Activated CD4-positive, CD25-positive, alpha-beta regulatory T cell treated with anti-CD3 and anti-CD28 coated beads, Interleukin-2, amount 50 U/mL, for 72 hours (primary cell): ENCODE data around the gene DCN.

Experiments
- DNase-seq: peaks from one replicate; pipeline ENCODE4 v3.0.0; 2021

Gene DCN

DNA sequence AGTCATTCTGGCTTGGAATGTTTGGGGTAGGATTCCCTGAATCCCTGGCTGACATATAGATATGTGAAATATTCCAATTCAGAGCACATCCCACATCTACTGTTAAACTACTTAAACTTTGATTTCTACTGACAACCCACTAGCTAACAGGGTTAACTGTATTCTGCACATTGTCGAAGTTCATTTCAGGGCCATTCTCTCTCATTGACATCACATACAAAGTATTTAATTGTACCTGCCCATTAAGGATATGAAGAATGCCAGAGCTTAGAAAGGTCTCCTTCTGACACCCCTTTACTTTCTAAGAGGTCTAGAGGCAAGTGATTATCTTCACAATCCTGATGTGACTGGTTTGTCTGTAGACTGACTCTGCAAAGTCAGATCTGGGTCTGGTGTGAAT is 2.8 kb upstream of the DCN start:
- no peak for DNase-seq

DNA sequence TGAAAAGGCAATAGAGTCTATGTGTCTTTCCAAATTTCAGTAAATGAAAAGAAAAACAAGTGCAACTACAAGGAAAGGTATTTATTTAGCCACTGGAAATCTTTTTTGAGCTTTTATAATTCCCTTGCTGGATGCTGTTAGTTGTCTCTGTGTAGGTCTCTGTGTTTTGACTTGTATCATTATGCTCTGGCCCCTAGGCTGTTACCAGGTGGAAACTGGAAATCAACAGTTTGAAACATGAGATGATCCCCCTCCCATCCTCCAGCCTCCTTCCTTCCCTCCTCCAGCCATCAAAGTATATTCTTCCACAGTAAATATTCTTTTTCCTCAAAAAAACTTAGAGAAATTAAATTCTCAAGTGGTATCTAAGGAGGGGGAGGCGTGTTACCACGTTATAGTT is 934 bp upstream of the DCN start:
- DNase-seq = no peak

DNA sequence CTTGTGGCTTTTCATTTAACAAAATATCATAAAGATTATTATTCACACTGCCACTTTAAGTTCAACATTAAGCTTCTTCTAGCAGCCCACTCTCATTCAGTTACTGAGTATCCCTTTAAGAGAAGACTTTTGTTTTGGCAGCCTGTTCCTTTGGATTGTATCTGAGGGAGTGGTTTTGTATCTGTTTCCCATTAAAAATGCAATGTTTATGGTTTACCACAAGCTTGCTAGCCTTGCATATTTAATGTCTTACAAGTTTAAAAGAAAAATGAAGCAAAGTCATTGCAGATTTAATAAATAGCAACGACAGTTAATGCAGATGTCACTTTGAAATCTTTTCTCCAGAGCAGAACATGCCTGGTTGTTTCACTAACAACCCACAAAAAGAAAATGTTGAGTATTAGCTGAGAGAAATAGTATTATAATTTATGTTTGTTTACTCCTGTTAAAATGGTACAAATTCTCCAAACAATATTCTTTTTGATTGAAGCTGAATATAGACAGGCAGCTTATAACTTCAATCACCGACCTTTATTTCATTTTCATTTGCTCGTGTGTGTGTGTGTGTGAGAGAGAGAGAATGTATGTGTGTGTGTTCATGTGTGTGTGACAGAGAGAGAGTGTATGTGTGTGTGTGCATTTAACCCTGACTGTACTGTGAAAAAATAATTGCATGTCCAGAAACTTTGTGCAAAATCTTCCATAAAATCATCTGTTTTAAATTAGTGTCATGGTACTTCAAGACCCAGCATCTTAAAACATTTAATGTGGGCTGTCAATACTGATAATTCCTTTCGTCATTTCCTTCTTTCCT is 1.8 kb downstream of the DCN start:
- no peak for DNase-seq

DNA sequence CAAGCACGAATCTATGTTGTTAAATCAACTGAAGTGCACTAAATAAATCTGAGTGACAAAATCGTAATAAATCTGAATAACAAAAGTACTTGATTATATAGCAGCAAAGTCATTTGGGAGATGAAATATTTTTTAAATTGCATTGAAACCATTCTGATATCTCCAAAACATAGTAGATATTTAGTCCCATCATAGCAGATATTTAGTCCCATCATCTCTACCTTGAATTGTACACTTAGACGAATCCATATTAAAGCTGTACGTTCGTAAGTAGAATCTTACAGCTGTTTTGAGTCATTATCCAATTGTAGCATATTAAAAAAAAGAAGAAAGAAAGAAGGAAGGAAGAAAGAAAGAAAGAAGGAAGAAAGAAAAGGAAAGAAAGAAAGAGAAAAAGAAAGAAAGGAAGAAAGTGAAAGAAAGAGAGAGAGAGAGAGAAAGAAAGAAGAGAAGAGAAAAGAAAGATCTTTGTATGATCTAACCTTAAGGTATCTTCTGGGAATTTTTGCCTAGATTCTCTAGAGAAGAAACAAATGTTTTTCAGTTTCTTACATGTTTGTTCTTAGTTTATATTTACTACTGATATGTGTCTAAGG is 2.6 kb downstream of the DCN start:
- no peak for DNase-seq

DNA sequence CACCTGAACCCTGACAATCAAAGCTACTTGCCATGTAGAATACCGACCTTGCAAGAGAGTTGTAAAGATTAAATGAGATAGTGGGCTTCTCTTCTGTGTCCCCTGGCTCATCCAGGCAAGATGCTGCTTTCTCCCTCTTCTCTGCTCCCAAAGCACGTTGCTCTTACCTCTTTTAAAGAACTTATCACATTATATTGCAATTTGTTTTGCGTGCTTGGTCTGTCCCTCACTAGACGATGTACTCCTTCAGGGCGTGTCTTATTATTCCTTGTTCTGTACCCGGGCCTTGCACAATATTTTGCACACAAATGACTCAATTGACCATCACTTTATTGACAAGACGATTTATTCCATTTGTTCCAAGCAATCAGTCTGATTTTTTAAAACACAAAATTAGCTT is 3.3 kb downstream of the DCN start:
- no peak for DNase-seq

DNA sequence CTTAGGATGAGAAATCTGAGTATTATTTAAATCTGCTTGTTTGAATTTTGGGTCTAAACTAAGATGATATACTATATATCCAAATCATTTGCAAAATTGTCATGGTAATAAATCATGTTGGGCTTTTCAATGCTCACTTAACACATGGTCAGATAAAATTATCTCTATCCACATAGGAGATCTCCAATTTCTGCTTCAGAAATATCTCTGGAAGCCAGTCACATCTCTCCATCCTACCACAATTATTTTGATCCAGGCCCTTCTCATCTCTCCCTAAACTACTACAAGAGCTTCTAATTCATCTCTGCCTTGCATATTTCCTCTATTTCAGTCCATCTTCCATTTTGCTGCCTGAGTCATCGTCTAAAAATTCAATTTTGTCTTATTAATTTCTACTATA is 3.8 kb downstream of the DCN start:
- no peak for DNase-seq

DNA sequence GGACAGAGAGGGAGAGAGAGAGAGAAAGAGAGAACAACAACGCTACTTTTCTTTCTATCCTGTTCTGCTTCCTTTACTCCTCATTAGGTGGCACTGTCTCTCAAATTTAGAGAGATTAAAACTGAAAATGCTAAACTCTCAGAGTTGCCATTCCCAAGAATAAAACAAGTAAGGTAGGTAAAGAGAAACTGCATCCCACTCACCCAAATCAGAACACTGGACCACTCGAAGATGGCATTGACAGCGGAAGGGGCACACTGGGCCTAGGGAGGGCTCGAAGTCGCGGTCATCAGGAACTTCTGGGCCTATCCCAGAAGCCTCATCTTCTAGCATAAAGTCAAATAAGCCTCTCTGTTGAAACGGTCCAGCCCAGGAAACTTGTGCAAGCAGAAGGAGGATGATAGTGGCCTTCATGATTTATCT is 4.5 kb downstream of the DCN start:
- DNase-seq = no peak

DNA sequence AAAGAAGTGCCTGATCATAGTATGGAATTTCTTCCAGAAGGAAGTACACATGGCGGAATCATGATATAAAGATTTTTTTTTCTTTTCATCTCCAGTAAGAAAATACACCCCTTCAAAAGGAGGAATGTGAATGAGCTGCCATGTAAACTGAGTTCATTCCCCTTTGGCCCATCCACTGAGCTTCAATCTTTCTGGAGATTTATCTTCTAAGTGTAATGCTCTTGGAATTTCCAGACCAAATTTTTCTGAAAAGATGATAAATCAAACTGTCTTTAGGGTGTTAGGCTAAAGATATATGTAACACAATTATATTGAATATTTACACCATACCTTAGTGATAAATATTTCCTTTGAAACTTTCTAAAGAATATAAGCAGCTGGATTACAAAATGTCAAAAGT is 5.2 kb downstream of the DCN start:
- DNase-seq = no peak

DNA sequence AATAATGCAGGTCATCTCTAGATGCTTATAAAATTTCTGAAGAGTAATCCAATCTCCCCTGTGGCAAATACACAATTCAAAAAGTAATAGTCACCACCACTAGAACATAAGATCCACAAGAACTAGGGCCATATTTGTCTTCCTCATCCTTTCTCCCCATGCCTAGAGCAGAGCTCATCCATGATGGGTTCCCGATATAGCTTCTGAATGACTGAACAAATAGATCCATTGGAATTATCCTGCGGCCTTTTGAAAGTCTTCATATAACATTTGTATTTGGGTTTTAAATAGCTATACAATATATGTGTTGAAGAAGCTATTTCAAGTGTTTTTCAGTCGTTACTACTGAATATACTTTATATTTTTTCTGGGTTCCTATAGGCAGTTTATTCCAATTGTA is 5.7 kb downstream of the DCN start:
- no peak for DNase-seq

DNA sequence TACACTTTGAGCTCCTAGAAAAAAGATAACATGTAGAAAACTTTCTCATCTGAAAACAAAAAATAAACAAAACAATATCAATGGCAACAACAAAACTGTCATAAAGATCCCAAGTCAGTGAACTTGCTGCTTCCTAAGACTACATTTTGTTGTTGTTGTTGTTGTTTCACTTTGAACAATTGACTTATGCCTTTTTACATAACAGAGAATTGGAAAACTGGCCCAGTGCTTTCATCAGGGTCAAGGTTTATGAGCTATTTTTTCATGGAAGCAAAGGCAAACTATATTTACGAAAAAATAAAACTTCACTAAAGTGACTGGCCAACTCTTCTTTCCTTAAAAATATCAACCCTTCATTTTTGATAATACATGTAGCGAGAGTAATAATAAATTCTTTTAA is 6.3 kb downstream of the DCN start:
- DNase-seq = no peak

DNA sequence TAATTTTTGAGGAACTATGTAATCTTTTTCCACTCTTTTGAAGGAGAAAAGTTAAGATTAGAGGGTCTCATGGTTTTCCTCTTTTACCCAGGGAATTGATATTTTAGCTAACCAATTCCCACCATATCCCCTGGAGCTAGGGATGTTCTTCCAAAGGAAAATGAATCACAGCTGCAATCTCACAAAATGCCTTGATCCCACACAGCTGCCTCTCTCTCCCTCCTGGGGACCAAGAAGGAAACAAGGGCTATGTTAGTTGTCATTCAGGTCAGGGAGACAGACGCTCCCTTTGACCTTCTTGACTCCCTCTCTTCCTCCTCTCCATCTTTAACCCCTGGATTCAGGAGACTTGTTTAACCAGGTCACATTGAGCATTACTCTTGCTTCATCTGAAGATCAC is 9.5 kb downstream of the DCN start:
- no peak for DNase-seq

DNA sequence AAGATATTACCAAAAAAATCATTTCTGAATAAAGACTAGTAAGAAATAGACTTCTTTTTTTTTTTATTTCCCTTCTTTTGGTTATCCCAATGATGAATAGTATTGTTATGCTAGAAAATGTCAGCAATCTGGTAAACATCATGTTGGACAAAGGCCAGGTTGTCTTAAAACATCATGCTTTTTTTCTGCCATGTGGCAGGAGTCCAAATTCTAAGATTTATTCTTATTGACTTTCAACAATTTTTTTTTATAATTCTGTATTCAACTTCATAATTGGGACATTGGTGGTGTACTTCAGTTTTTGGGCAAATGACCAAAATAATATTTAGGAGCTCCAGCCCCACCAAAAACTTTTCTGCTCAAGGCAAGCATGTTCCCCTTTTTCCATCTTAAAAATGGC is 10.5 kb downstream of the DCN start:
- no peak for DNase-seq

DNA sequence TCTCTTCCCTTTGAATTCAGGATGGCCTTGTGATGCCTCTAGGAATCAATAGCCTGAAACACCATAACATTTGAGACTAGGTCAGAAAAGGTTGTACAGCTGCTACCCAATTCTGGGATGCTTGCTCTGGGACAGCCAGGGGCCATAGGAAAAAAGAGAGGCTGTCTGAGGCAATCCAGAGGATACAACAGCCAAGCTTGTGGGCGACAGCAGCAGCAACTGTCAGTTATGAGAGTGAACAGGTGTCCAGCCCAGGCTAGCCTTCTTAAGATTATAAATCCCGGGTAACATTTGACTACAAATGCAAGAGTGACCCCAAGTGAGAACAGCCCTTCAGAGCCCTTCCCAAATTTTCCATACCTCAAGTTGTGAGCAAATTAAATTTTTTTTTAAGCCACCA is 11.1 kb downstream of the DCN start:
- no peak for DNase-seq

DNA sequence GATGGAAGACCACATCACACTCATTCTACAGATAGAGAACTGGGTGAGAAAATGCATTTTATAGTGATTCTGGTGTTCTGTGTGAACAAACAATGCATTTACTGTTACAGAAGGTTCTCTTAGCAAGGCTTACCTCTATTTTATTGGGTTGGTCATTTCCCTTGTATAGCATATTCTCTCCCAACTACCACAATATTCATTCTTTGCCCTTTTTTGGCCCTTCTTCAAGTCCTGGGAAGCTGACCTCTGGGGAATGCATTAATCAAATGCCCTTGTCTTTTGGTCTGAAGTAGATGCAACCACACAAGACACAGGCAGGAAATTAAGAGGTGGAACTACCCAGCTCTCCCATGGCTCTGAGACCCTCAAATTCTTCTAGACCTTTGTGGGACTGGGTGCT is 19.5 kb downstream of the DCN start:
- DNase-seq = no peak

DNA sequence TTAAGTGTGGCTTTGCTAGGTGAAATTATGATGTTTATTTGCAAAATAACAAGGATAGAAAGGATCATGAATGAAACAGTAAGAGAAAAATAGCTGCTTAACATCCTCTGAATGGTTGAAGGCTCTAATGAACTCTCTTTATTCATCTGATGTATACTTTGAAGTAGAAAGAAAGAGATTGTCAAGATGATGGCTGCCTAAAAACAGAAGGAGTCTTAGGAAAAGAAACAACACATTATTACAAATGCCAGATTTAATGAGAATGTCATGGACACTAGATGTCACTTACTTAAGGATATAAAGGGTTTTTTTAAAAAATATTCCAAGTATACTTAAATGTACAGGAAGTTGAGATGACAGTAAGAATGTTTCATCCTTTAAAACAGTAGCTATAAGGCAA is 21.6 kb downstream of the DCN start:
- no peak for DNase-seq

DNA sequence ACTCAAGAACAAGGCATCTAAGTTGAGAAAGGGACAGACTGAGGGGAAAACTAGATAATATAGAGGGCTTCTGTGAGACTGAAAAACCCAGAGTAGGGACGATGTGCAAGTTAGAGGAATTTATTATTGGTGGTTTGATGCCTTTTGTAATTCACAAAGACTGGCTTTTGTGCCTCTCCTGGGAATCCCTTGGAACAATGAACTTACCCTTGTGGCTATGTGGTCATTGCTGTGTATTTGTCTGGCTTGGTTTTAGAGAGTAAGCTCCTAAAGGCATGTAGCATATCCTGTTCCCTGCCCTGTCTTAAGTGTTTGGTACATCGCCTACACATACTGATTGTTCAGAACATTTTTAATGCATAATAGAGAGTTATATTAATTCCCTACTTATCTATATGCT is 26.6 kb downstream of the DCN start:
- DNase-seq = no peak

DNA sequence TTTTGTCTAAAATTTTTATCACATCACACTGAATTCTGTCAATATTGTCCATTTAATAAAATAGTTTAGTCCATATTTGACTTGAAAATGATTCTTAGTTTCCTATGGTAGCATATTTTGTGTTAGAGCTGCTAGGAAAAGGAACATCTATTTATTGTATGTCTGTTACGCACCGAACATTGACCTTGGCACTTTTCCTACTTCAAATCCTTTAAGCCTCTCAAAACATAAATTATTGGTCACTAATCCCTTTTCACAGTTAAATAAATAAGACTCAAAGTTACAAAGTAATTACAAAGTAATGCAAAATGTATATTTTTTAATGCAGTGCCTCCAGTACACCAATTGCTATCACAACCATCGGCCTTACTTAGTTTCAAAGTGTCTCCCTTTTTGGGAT is 28.5 kb downstream of the DCN start:
- DNase-seq = no peak

DNA sequence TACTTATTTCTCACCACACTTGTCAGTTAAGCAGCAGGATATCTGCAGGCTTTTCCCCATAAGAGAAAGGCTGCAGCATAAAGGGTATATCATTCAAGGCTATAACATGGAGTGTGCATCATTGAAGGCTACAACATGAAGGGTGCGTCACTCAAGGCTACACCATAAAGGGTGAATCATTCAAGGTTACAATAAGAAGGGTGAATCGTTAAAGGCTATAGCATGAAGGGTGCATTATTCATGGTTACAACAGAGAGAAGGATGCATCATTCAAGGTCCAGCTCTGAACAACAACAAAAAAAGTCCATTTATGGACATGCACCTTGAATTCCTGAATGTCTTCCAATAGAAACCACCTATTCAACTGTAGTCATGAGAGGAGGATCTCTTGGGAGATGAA is 38.6 kb downstream of the DCN start:
- no peak for DNase-seq

DNA sequence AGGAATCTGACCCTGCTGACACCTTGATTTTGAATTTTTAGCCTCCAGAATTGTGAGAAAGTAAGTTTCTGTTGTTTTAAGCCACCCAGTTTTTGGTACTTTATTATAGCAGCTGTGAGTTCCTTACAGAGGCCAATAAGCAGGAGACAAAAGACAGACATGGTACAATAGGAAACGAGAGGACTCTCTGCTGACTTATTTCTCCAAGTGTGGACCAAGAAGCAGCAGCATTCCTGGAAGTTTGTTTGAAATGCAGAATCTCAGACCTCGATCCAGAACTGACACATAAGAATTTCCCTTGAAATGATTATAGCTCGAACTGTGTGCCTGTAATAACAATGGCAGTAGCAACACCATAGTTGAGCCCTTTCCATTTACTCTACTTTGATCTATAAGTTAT is 39.4 kb downstream of the DCN start:
- DNase-seq = no peak

DNA sequence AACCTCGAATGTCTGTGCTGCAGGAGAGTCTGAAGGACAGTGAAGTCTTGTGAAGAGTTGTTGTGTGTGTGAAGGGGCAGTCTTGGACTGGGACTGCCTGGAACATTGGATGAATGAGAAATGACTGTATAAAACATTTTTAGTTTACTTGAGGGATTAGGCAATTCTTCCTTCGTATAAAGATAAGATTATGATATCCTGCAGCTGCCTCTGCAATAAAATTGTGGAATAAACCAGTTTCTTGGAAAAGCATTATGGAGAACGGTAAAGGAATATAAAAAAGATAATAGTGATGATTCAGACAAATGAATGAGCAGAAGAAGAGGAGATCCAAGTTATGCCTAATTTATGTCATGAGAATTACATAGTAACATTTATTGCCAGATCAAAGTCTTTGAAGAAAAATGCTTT is 40.4 kb downstream of the DCN start:
- DNase-seq = no peak

DNA sequence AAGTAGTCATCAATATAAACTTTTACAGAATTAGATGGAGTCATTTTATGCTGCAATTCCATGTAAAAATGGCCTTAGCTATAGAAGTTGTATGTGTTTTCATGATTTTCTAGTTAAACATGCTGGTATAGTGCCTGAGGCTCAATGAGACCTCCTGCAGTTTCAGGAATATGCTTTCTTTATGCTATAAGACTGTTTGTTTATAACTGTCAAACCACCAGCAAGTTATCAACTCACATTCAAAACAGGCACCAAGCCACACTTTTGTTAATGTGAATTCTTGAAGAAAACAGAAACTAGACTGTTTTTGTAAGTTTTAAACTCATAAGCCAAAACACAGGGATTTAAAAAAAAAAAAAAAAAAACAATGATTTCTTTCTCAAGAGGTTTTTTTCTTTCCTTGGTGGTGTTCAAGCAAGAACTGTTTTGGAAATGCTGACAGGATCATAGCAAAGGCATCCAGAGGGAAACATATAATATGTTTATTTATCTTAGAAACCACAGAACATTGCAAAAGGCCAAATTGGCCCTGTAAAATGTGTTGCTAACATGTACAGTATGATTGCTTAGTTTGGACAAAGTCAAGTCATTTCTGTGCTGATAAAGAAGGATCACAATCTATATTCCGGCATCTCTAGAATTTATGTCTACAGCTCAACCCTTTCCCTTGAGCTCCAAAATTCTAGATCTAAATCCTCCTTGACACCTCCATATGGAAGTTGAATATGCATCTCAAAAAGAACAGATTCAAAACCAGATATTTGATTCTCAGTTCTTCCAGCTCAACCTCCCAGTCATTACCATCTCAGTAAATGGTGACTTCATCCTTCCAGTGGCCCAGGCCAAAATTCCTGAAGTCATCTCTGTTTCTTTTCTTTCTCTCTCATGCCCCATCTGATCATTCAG is 42.3 kb downstream of the DCN start:
- DNase-seq = no peak

DNA sequence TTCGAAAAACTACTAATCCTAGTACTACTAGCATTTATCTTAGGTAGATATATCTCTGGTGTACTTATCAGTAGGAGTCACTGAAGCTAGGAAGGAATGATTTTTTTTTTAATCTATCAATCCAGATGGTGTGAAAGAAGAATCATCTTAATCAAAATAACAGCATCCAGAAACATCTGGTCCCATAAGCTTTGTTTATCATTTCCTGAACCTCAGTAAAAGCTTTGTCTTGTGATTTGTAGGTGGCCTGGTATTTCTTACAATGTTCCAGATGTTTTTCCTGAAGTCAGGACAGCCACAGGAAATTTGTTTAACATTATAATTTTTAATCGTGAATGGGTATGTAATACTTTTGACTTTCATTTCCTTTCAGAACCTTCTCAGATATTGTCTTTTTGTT is 43.3 kb downstream of the DCN start:
- DNase-seq = no peak

DNA sequence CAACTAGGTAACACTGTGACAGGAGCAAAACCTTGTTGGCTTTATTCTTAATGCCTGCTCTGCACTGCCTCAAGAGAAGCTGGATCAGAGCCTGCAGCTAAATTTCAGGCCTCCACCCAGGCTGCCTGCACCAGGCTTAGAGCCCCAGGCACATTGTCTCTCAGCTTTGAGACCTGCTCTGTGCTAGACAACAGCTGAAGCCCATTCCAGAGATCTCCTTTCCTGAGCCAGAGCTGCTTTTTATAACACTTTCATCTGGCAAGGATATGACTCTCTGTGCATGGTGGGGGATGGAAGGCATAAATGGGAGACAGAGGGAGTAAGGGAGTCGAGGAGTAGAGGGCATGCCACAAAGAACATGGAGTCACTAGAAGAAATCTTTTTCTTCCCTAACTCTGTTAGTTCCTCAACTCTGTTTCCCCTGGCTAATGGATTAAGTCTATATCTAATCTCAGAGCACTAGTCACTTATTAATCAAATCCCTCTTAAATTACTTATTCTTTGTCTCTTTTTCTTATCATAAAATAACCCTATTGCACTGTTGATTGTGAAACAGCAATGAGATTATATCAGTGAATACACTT is 44.2 kb downstream of the DCN start:
- no peak for DNase-seq

DNA sequence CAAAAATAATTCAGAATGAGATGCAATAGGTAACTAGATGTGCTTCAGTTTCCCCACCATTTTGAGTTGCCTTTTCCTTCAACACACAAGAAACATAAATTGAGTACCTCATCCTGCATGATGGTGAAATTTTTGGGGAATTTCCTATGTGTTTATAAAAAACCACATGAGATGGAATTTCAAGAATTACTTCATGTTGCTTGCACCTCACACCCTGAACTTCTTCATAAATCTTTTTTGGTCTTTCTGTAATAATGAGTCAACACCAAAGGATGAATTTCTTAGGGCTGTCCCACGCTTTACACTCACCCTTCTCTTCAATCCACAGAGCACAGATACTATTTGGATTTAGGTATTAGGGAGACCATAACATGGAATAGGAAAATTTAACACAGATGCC is 48.7 kb downstream of the DCN start:
- DNase-seq = no peak
